Left ventricle myocardium inferior (tissue), 1 donor: ENCODE data around the gene PCGF1. TPM values are rescaled to one million over a fixed set of nuclear protein-coding genes. Genes with fewer than 3 reads are reported as not detected.

ENCODE experiments used
- DNase-seq: peaks from one replicate; pipeline ENCODE4 v3.0.0-alpha.2; 2020
- H3K27ac ChIP-seq: fragments of 200-600 bp; replicated peaks from 2 replicates; pipeline ENCODE4 v1.8.0; 2021
- H3K27me3 ChIP-seq: fragments of 200-600 bp; 2 replicates; pipeline ENCODE4 v1.8.0; 2021; ENCODE audit warnings: low read depth
- H3K36me3 ChIP-seq: fragments of 200-600 bp; 2 replicates; pipeline ENCODE4 v1.8.0; 2021
- H3K4me1 ChIP-seq: fragments of 200-600 bp; 2 replicates; pipeline ENCODE4 v1.8.0; 2021
- H3K4me3 ChIP-seq: fragments of 200-600 bp; 2 replicates; pipeline ENCODE4 v1.8.0; 2021; ENCODE audit warnings: mild to moderate bottlenecking, moderate library complexity
- H3K9me3 ChIP-seq: fragments of 200-600 bp; replicated peaks from 2 replicates; pipeline ENCODE4 v1.8.0; 2021
- intact Hi-C: fragments of 100-400 bp; cut with micrococcal nuclease; formaldehyde crosslinking; loops from one replicate; pipeline ENCODE4 v1.11.0; 2022
- long read RNA-seq: library from polyadenylated mRNA; unstranded; transcript quantifications from one replicate; pipeline ENCODE4 v2.0.0, GENCODE V29; 2021
- total RNA-seq: library from RNA; stranded (reverse); fragmentation: NEBNext Ultra II Directional; extraction: Animal tissue kit (Norgen Biotek cat#: 25700); gene quantifications from one replicate; pipeline ENCODE4 v1.2.1, GENCODE V29; 2021
- TF ChIP-seq, protein P1 (sequence below): fragments of 200-600 bp; IDR thresholded peaks from 2 replicates; pipeline ENCODE4 v1.8.0; 2021; ENCODE audit warnings: antibody characterized with exemption, mild to moderate bottlenecking, borderline replicate concordance
- donor health status: DM: no; HTN: yes; CAD: no; lungs with severe emphysema.

Gene PCGF1
- 20.2 TPM for total RNA-seq
- long read RNA-seq, transcript PCGF1-204 (8 exons, 1,056 nt) = major isoform, 16 of 22 reads
- long read RNA-seq, partial matches to known transcripts = 0 of 22 reads
- long read RNA-seq, other reads (novel, unspliced or antisense) = 5 of 22 reads

DNA sequence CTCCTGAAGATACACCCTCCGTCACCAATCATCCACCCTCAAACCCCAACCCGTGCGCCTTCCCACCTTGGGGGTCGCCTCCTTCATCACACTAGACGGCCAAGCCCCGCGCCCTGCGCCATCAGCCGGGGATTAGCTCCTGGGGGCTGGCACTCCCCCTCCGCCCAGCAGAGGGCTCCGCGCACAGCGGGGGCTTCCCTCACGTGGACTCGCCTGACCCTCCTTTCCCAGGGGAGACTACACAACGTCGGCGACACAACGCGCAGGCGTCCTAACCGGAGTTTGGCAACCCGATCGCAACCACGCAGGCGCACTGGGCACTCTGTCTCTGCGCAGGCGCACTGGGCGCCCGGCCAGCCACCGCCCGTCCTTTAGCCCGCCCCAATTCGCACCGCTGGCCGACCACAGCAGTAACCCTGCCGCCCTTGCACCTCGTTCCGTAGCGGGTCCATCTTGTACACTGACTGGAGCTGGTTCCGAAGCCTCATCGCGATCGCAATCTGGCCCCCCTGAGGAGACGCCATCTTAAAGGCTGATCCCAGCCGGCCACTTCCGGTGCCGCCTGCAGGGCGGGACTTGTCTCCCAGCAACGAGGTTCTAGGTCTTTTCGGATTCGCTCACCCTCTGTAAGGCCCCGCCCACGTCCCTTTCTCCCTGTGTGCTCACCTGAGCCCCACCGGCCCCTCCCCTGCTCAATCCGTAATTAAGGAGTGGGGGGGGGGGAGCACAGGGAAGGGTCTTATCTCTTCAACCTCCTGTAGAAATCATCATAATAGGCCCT, at the start of gene PCGF1:
Gene PCGF1, minus strand, starts transcription at position 551 of the 781 bp plus-strand sequence. Its CDS starts 27 bp downstream, at position 524.
- peaks cover 60% of the 10 kb centered on the region for H3K4me1 ChIP-seq
- peaks cover 21% of the 10 kb centered on the region for H3K36me3 ChIP-seq
- intact Hi-C loops = no loop called here
- peak; percentile 100 for DNase-seq
- no peaks in the 10 kb centered on the region for H3K9me3 ChIP-seq
- H3K27ac ChIP-seq = peak within 1 kb of the TSS; percentile 99
- peaks cover 83% of the 10 kb centered on the region for H3K27me3 ChIP-seq
- peak within 1 kb of the TSS; percentile 80 for H3K4me3 ChIP-seq
- TF ChIP-seq, protein P1, sequence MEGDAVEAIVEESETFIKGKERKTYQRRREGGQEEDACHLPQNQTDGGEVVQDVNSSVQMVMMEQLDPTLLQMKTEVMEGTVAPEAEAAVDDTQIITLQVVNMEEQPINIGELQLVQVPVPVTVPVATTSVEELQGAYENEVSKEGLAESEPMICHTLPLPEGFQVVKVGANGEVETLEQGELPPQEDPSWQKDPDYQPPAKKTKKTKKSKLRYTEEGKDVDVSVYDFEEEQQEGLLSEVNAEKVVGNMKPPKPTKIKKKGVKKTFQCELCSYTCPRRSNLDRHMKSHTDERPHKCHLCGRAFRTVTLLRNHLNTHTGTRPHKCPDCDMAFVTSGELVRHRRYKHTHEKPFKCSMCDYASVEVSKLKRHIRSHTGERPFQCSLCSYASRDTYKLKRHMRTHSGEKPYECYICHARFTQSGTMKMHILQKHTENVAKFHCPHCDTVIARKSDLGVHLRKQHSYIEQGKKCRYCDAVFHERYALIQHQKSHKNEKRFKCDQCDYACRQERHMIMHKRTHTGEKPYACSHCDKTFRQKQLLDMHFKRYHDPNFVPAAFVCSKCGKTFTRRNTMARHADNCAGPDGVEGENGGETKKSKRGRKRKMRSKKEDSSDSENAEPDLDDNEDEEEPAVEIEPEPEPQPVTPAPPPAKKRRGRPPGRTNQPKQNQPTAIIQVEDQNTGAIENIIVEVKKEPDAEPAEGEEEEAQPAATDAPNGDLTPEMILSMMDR = peak; percentile 56

DNA sequence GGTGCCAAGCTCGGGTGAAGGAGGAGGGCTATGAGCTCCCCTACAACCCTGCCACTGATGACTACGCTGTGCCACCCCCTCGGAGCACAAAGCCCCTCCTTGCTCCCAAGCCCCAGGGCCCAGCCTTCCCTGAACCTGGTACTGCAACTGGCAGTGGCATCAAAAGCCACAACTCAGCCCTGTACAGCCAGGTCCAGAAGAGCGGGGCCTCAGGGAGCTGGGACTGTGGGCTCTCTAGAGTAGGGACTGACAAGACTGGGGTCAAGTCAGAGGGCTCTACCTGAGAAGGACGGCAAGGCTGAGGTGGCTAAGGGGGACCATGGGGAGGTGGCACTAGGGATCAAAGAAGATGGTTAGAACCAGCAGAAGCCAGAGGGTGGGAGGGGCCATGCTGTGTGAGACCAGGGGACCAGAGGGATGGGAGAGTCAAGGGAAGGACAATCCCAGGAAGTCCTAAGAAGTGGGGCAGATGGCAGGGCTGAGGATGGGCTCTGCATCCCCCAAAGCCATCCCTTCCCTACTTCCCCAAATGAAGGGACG, 49.4 kb upstream of the PCGF1 start:
- TF ChIP-seq, protein P1 = no peak
- H3K4me3 ChIP-seq = no peak overlapping the region
- peaks cover 38% of the 10 kb centered on the region for H3K4me1 ChIP-seq
- no peak overlapping the region for H3K27ac ChIP-seq
- no peaks in the 10 kb centered on the region for H3K9me3 ChIP-seq
- no peak for DNase-seq
- no peaks in the 10 kb centered on the region for H3K36me3 ChIP-seq
- intact Hi-C loops = no loop called here
- H3K27me3 ChIP-seq = peaks cover 37% of the 10 kb centered on the region

DNA sequence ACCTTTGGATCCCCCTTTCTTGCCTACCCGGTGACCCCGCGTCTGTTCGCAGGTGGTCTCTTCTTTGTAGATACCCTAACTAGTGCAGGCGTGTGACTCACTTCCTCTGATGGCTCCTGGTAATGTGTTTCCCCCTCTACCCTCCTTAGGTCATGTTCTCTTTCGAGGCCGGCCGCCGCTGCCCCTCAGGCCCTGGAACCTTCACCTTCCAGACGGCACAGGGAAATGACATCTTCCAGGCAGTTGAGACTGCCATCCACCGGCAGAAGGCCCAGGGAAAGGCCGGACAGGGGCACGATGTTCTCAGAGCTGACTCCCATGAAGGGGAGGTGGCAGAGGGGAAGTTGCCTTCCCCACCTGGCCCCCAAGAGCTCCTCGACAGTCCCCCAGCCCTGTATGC, 48.7 kb upstream of the PCGF1 start:
- Histone ChIP-seq H3K36me3 (no peaks in the 10 kb centered on the region), H3K9me3 (no peaks in the 10 kb centered on the region), H3K4me1 (peaks cover 39% of the 10 kb centered on the region), H3K4me3 (peak overlapping the region; percentile 78), H3K27ac (no peak overlapping the region), H3K27me3 (peaks cover 32% of the 10 kb centered on the region)
- no peak for DNase-seq
- intact Hi-C loops = no loop called here
- TF ChIP-seq, protein P1 = no peak

DNA sequence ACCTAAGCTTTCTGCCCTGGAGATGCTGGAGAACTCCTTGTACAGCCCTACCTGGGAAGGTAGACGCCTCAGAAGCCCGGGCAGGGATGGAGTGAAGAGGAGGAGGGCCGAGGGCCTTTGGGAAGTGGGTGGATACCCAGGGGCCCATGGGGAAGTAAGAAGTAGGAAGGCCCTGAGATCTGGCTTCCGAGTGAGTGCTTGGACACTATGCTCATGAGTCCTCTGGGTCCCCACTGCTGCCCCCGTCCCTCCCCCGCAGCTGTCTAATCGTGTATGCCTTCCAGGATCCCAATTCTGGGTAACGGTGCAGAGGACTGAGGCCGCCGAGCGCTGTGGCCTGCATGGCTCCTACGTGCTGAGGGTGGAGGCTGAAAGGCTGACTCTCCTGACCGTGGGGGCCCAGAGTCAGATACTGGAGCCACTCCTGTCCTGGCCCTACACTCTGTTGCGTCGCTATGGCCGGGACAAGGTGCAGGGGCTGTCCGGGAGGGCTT, 48.2 kb upstream of the PCGF1 start:
- TF ChIP-seq, protein P1 = no peak
- H3K27ac ChIP-seq = peak overlapping the region; percentile 87
- peak overlapping the region; percentile 78 for H3K4me3 ChIP-seq

DNA sequence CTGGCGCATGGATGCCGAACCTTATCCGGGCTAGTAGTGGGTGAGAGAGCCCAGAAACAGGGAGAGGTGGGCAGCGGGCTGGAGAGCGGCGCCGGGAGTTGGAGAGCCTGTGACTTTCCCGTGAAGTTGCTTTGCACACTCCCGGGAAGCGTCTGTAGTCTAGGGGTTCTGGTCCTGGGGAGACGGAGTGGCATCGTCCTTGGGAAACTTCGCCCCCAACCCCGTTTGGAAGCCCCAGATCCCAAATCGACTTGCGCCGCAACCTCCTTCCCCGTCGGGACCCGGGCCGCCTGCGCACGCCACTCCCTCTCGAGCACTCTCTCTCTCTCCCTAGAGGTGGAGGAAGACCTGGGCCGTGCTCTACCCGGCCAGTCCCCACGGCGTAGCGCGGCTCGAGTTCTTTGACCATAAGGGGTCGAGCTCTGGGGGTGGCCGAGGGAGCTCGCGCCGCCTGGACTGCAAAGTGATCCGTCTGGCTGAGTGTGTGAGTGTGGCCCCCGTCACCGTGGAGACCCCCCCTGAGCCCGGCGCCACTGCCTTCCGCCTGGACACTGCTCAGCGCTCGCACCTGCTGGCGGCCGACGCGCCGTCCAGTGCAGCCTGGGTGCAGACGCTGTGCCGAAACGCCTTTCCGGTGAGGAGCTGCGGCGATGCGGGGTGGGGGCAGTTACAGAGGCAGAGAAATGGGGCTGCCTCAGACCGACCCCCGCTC, 47.5 kb upstream of the PCGF1 start:
- H3K4me1 ChIP-seq = peaks cover 41% of the 10 kb centered on the region
- H3K4me3 ChIP-seq = peak overlapping the region; percentile 78
- intact Hi-C loops = no loop called here
- DNase-seq = peak; percentile 38
- TF ChIP-seq, protein P1 = no peak
- no peaks in the 10 kb centered on the region for H3K9me3 ChIP-seq
- no peaks in the 10 kb centered on the region for H3K36me3 ChIP-seq
- H3K27ac ChIP-seq = peak overlapping the region; percentile 87
- H3K27me3 ChIP-seq = peaks cover 35% of the 10 kb centered on the region

More for the DNA sequence above, 48.2 kb upstream of the PCGF1 start:
- no peaks in the 10 kb centered on the region for H3K36me3 ChIP-seq
- DNase-seq = no peak
- intact Hi-C loops = no loop called here
- no peaks in the 10 kb centered on the region for H3K9me3 ChIP-seq
- peaks cover 35% of the 10 kb centered on the region for H3K27me3 ChIP-seq
- H3K4me1 ChIP-seq = peaks cover 39% of the 10 kb centered on the region
